ENCODE data around the gene SLC6A5.

GRCh38 chr11:20647976-20648565, 48.7 kb downstream of the SLC6A5 start:
- TF ChIP-seq POLR2AphosphoS5 (IDR thresholded peaks at IDR 0.05; ENCODE audit: insufficient read depth in 1 of 2, low read depth in 1 of 2): no peak
- TF ChIP-seq POLR2A (IDR thresholded peaks at IDR 0.05): no peak

Measured in vagina (tissue), 2 donors.